ENCODE data around the gene CHRNG. TPM values are rescaled to one million over a fixed set of nuclear protein-coding genes. Genes with fewer than 3 reads are reported as not detected.

Gene CHRNG
- total RNA-seq, 1 donor from 2014 or later = 35.5 TPM

DNA sequence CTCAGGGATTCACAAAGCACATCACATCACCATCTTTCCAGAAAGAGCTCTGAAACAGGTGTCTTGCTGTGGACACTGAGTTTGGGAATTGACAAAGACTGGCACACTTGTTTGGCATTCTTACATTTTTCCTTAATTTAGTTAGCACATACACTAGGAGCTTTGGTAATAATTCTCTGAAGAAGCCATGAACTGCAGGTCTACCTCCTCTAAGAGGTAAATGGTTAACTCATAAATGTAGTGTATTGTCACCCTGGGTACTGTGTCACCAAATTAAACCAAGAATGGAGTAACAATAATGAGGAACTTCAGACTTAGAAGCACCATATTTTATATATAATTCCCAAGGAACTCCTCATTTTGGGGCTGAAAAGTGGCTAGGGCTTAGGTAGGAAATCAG, 33.5 kb downstream of the CHRNG start:
- H3K36me3 ChIP-seq (ENCODE audit: control insufficient read depth in 3 of 3, insufficient read depth in 3 of 3, low read length in 3 of 3) = peaks cover 21 to 38% (median 25%) of the 10 kb centered on the region in 3 donors
- H3K4me3 ChIP-seq (ENCODE audit: low read length in 3 of 3) = no peak overlapping the region
- H3K9me3 ChIP-seq (ENCODE audit: control insufficient read depth in 3 of 3, low read length in 3 of 3) = no peaks in the 10 kb centered on the region
- H3K4me1 ChIP-seq (ENCODE audit: control insufficient read depth in 3 of 3, insufficient read depth in 3 of 3, low read length in 3 of 3) = peaks cover 34 to 80% (median 52%) of the 10 kb centered on the region in 3 donors
- H3K27me3 ChIP-seq (ENCODE audit: control insufficient read depth in 3 of 3, insufficient read depth in 3 of 3, low read length in 3 of 3) = no peaks in the 10 kb centered on the region
- no peak overlapping the region for H3K9ac ChIP-seq (ENCODE audit: low read depth in 1 of 3, low read length in 3 of 3)
- peak overlapping the region; percentile 81 for H3K27ac ChIP-seq (ENCODE audit: low read depth, low read length)

DNA sequence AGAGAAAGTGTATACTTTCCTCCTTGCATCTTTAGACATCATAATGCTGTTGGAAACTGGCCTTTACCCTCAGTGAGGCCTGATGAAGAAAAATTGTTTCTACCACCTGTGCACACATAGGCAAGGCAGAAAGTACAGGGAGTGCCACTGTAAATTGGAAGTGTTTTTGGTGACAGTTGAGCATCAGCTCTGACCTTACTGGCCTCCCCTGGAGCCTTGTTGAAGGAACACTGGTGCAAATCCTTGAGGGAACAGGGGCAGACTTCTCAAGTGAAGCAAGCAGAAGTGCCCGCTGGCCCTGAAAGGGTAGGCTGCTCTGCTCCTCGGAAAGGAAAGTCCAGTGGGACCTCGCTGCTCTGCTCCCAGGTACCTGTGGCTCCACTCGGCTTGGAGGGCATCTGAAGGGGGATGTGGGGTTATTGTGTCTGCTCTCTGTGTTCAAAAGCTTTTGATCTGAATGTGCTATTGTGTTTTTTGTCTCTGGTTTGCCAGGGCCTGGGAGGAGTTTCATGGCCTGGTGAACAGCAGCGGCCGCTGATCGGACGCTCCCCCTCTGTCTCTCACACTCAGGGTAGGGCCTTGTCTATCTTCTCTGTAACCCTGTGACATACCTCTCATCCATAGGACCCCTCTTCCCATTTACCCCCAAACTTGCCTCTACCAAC, 34.4 kb downstream of the CHRNG start:
- Histone ChIP-seq H3K36me3 (ENCODE audit: control insufficient read depth in 3 of 3, insufficient read depth in 3 of 3, low read length in 3 of 3) (peaks cover 13 to 30% (median 19%) of the 10 kb centered on the region in 3 donors), H3K27ac (ENCODE audit: low read depth, low read length) (peak overlapping the region; percentile 81), H3K27me3 (ENCODE audit: control insufficient read depth in 3 of 3, insufficient read depth in 3 of 3, low read length in 3 of 3) (no peaks in the 10 kb centered on the region), H3K9me3 (ENCODE audit: control insufficient read depth in 3 of 3, low read length in 3 of 3) (no peaks in the 10 kb centered on the region), H3K4me1 (ENCODE audit: control insufficient read depth in 3 of 3, insufficient read depth in 3 of 3, low read length in 3 of 3) (peaks cover 37 to 75% (median 52%) of the 10 kb centered on the region in 3 donors), H3K4me3 (ENCODE audit: low read length in 3 of 3) (peak overlapping the region; percentile 22 to 48 (median 22)), H3K9ac (ENCODE audit: low read depth in 1 of 3, low read length in 3 of 3) (peak overlapping the region; percentile 42 to 75 (median 42))

DNA sequence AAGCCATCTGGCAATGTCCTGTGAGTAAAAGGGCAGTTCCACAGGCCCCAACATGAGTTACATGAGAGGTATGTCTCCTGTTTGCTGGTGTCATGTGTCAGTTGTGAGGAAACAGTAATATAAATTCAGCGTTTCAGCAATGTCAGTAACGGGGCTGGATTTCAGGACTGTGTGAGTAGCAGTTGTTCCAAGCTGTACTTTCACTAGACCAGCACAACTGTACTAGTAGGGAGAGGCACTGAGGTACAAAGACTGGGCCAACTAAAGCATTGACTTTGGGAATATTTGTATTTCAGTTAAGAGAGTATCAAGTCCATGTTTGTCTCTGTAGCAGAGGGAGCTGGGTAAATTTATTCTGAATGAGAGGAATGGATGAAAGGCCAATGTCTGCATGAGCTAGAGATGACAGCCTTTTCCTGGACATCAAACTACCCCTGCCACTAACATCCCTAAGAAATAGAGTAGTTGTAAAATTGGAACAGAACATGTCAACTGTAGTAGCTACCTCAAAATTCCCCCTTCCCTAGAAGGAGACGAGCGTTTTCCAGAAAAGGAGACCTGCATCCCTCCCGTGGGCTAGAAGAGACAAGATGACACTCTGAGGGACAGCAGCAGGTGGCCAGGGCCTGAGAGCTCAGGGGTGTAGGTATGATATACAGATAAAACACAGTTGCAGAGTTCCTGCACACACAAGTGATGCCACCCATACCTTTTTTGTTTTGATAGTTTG, 35.3 kb downstream of the CHRNG start:
- H3K27me3 ChIP-seq (ENCODE audit: control insufficient read depth in 3 of 3, insufficient read depth in 3 of 3, low read length in 3 of 3) = no peaks in the 10 kb centered on the region
- peaks cover 38 to 67% (median 49%) of the 10 kb centered on the region in 3 donors for H3K4me1 ChIP-seq (ENCODE audit: control insufficient read depth in 3 of 3, insufficient read depth in 3 of 3, low read length in 3 of 3)
- no peaks in the 10 kb centered on the region for H3K9me3 ChIP-seq (ENCODE audit: control insufficient read depth in 3 of 3, low read length in 3 of 3)
- H3K36me3 ChIP-seq (ENCODE audit: control insufficient read depth in 3 of 3, insufficient read depth in 3 of 3, low read length in 3 of 3) = peaks cover 6 to 20% (median 10%) of the 10 kb centered on the region in 3 donors
- peak overlapping the region; percentile 7 to 48 (median 28) for H3K4me3 ChIP-seq (ENCODE audit: low read length in 3 of 3)
- H3K9ac ChIP-seq (ENCODE audit: low read depth in 1 of 3, low read length in 3 of 3) = peak overlapping the region; percentile 42 to 75 (median 42)
- peak overlapping the region; percentile 81 for H3K27ac ChIP-seq (ENCODE audit: low read depth, low read length)

DNA sequence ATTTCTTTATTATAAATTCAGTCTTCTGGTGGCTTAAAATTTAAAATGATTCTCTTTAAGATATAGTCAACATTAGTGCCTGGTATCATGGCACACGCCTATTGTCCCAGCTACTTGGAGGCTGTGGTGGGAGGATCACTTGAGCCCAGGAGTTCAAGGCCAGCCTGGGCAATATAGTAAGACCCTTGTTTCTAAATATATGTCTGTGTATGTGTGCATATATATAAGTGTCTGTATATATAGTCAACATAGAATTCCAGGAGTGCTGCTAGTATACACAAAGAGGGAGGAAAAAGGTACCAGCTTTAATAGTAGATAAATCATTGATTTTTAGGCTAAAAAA, 35.9 kb downstream of the CHRNG start:
- H3K36me3 ChIP-seq (ENCODE audit: control insufficient read depth in 3 of 3, insufficient read depth in 3 of 3, low read length in 3 of 3) = peaks cover 2 to 20% (median 4%) of the 10 kb centered on the region in 3 donors
- H3K9me3 ChIP-seq (ENCODE audit: control insufficient read depth in 3 of 3, low read length in 3 of 3) = no peaks in the 10 kb centered on the region
- H3K27ac ChIP-seq (ENCODE audit: low read depth, low read length) = peak overlapping the region; percentile 81
- peaks cover 38 to 62% (median 47%) of the 10 kb centered on the region in 3 donors for H3K4me1 ChIP-seq (ENCODE audit: control insufficient read depth in 3 of 3, insufficient read depth in 3 of 3, low read length in 3 of 3)
- H3K4me3 ChIP-seq (ENCODE audit: low read length in 3 of 3) = peak overlapping the region in 1 of 3 donors; percentile 7
- peak overlapping the region in 1 of 3 donors; percentile 42 for H3K9ac ChIP-seq (ENCODE audit: low read depth in 1 of 3, low read length in 3 of 3)
- no peaks in the 10 kb centered on the region for H3K27me3 ChIP-seq (ENCODE audit: control insufficient read depth in 3 of 3, insufficient read depth in 3 of 3, low read length in 3 of 3)

DNA sequence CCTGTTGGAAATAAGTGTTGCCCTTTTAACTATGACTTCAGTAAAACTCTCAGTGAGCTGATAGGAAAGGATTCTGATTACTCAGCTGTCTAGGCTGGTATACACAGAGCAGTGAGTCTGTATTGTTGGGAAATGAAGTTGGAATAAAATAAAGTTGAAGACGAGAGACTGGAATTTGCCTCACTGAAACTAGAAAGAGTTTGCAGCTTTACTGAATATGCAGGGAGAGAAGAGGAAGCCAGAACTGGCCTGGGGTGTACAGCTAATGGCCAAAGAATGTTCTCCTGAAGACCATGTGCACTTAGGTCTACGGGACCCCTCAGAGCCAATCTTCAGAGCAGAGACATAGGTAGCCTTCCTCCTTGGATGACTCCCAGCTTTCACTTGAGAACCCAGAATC, 37.5 kb downstream of the CHRNG start:
- H3K27ac ChIP-seq (ENCODE audit: low read depth, low read length) = peak overlapping the region; percentile 81
- H3K9ac ChIP-seq (ENCODE audit: low read depth in 1 of 3, low read length in 3 of 3) = peak overlapping the region in 2 of 3 donors; percentile 1 to 4
- peaks cover 12 to 28% (median 14%) of the 10 kb centered on the region in 3 donors for H3K36me3 ChIP-seq (ENCODE audit: control insufficient read depth in 3 of 3, insufficient read depth in 3 of 3, low read length in 3 of 3)
- no peaks in the 10 kb centered on the region for H3K27me3 ChIP-seq (ENCODE audit: control insufficient read depth in 3 of 3, insufficient read depth in 3 of 3, low read length in 3 of 3)
- H3K4me3 ChIP-seq (ENCODE audit: low read length in 3 of 3) = no peak overlapping the region
- peaks cover 28 to 52% (median 36%) of the 10 kb centered on the region in 3 donors for H3K4me1 ChIP-seq (ENCODE audit: control insufficient read depth in 3 of 3, insufficient read depth in 3 of 3, low read length in 3 of 3)
- no peaks in the 10 kb centered on the region for H3K9me3 ChIP-seq (ENCODE audit: control insufficient read depth in 3 of 3, low read length in 3 of 3)

DNA sequence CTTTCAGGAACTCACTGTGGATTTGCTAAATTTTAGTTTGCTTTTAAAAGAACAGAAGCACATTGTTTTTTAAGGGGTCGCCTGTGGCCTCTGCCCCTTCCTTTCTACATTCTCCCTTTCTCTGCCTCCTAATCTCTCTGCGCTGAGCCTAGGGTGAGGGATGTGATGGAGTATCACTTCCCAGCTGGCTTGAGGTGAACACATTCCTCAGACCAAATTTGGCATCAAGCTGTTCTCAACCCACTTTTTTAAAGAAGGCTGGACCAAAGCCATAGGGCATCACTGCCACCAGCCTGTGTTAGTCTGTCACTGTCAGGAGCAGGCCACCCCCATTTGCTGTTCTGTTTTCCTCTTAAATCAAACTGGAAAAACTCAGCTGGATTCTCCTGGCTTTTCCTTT, 38.3 kb downstream of the CHRNG start:
- peaks cover 27 to 60% (median 36%) of the 10 kb centered on the region in 3 donors for H3K4me1 ChIP-seq (ENCODE audit: control insufficient read depth in 3 of 3, insufficient read depth in 3 of 3, low read length in 3 of 3)
- H3K9ac ChIP-seq (ENCODE audit: low read depth in 1 of 3, low read length in 3 of 3) = peak overlapping the region in 1 of 3 donors; percentile 1
- H3K9me3 ChIP-seq (ENCODE audit: control insufficient read depth in 3 of 3, low read length in 3 of 3) = no peaks in the 10 kb centered on the region
- H3K36me3 ChIP-seq (ENCODE audit: control insufficient read depth in 3 of 3, insufficient read depth in 3 of 3, low read length in 3 of 3) = peaks cover 12 to 25% (median 19%) of the 10 kb centered on the region in 3 donors
- no peaks in the 10 kb centered on the region for H3K27me3 ChIP-seq (ENCODE audit: control insufficient read depth in 3 of 3, insufficient read depth in 3 of 3, low read length in 3 of 3)
- H3K4me3 ChIP-seq (ENCODE audit: low read length in 3 of 3) = no peak overlapping the region
- H3K27ac ChIP-seq (ENCODE audit: low read depth, low read length) = peak overlapping the region; percentile 81

DNA sequence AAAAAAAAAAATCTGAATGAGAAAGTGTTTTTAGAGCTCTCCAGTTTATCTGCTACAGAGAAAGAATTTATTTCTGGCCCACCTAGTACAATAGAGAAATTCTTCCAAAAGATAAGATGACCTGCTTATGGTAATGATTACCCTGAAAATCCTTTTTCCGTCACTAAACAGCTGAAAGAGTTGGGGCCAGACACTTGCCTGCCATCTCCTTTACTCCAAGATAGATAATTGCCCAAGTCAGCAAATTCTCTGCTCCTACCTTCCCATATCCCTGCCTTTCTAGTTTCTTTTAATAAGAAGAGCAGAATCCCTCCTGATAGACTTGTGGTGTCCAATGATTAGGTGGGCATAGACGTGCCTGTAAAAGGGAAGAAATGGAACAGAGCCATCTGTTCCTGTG, 39.1 kb downstream of the CHRNG start:
- H3K9ac ChIP-seq (ENCODE audit: low read depth in 1 of 3, low read length in 3 of 3) = no peak overlapping the region
- no peak overlapping the region for H3K27ac ChIP-seq (ENCODE audit: low read depth, low read length)
- peaks cover 28 to 65% (median 38%) of the 10 kb centered on the region in 3 donors for H3K4me1 ChIP-seq (ENCODE audit: control insufficient read depth in 3 of 3, insufficient read depth in 3 of 3, low read length in 3 of 3)
- H3K36me3 ChIP-seq (ENCODE audit: control insufficient read depth in 3 of 3, insufficient read depth in 3 of 3, low read length in 3 of 3) = peaks cover 12 to 25% (median 19%) of the 10 kb centered on the region in 3 donors
- H3K4me3 ChIP-seq (ENCODE audit: low read length in 3 of 3) = no peak overlapping the region
- H3K9me3 ChIP-seq (ENCODE audit: control insufficient read depth in 3 of 3, low read length in 3 of 3) = no peaks in the 10 kb centered on the region
- H3K27me3 ChIP-seq (ENCODE audit: control insufficient read depth in 3 of 3, insufficient read depth in 3 of 3, low read length in 3 of 3) = no peaks in the 10 kb centered on the region

DNA sequence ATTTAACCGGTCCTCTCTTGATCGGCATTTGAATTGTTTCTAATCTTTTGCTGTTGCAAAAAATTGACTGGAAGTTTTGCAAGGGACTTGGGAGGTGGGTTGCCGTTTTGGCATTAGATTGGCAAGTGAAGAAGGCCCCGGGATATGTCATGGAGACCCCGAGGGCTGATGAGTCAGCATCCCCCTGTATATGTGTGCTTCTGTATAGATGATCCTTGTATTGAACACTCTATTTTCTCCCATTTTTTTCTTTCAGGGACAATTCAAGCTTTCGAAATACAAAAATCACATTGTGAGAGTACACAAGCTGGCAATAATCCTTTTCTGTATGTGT, 41.1 kb downstream of the CHRNG start:
- Histone ChIP-seq H3K27me3 (ENCODE audit: control insufficient read depth in 3 of 3, insufficient read depth in 3 of 3, low read length in 3 of 3) (no peaks in the 10 kb centered on the region), H3K27ac (ENCODE audit: low read depth, low read length) (no peak overlapping the region), H3K4me3 (ENCODE audit: low read length in 3 of 3) (no peak overlapping the region), H3K9ac (ENCODE audit: low read depth in 1 of 3, low read length in 3 of 3) (no peak overlapping the region), H3K4me1 (ENCODE audit: control insufficient read depth in 3 of 3, insufficient read depth in 3 of 3, low read length in 3 of 3) (peaks cover 14 to 54% (median 19%) of the 10 kb centered on the region in 3 donors), H3K36me3 (ENCODE audit: control insufficient read depth in 3 of 3, insufficient read depth in 3 of 3, low read length in 3 of 3) (peaks cover 17 to 18% (median 18%) of the 10 kb centered on the region in 3 donors), H3K9me3 (ENCODE audit: control insufficient read depth in 3 of 3, low read length in 3 of 3) (no peaks in the 10 kb centered on the region)

DNA sequence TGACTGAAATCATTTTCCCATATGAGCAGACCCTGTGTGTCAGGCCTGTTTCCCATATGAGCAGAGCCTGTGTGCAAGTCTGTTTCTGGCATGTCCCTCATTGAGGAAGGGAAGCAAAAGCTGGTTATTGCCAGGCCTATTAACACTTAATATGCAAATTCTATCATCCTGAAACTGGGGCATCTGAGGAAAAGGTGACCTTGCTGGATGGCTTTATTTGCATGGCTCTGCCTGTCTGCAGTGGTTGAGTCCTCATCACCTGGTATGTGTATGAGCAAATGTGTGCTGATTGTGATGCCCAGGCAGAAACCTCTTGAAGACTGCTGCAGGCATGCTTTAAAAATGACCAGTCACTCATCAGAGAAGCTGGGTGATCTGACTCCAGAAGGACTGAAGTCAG, 42.2 kb downstream of the CHRNG start:
- Histone ChIP-seq H3K27ac (ENCODE audit: low read depth, low read length) (no peak overlapping the region), H3K27me3 (ENCODE audit: control insufficient read depth in 3 of 3, insufficient read depth in 3 of 3, low read length in 3 of 3) (no peaks in the 10 kb centered on the region), H3K4me1 (ENCODE audit: control insufficient read depth in 3 of 3, insufficient read depth in 3 of 3, low read length in 3 of 3) (peaks cover 14 to 49% (median 17%) of the 10 kb centered on the region in 3 donors), H3K4me3 (ENCODE audit: low read length in 3 of 3) (no peak overlapping the region), H3K9me3 (ENCODE audit: control insufficient read depth in 3 of 3, low read length in 3 of 3) (no peaks in the 10 kb centered on the region), H3K36me3 (ENCODE audit: control insufficient read depth in 3 of 3, insufficient read depth in 3 of 3, low read length in 3 of 3) (peaks cover 17 to 18% (median 18%) of the 10 kb centered on the region in 3 donors), H3K9ac (ENCODE audit: low read depth in 1 of 3, low read length in 3 of 3) (no peak overlapping the region)

GRCh38 chr2:232584238-232584637, 44.7 kb downstream of the CHRNG start:
- Histone ChIP-seq H3K4me1 (ENCODE audit: control insufficient read depth in 3 of 3, insufficient read depth in 3 of 3, low read length in 3 of 3) (peaks cover 11 to 54% (median 16%) of the 10 kb centered on the region in 3 donors), H3K27ac (ENCODE audit: low read depth, low read length) (no peak overlapping the region), H3K27me3 (ENCODE audit: control insufficient read depth in 3 of 3, insufficient read depth in 3 of 3, low read length in 3 of 3) (no peaks in the 10 kb centered on the region), H3K4me3 (ENCODE audit: low read length in 3 of 3) (no peak overlapping the region), H3K9ac (ENCODE audit: low read depth in 1 of 3, low read length in 3 of 3) (no peak overlapping the region), H3K36me3 (ENCODE audit: control insufficient read depth in 3 of 3, insufficient read depth in 3 of 3, low read length in 3 of 3) (peaks cover 17 to 18% (median 18%) of the 10 kb centered on the region in 3 donors), H3K9me3 (ENCODE audit: control insufficient read depth in 3 of 3, low read length in 3 of 3) (no peaks in the 10 kb centered on the region)

Data from skeletal muscle tissue (tissue), 4 donors.